Hematopoietic multipotent progenitor cell (in vitro differentiated cells): ENCODE measurements around the gene GMDS. TPM values are rescaled to one million over a fixed set of nuclear protein-coding genes. Genes with fewer than 3 reads are reported as not detected.

ENCODE experiments used
- DNase-seq, 3 donors: peaks; one replicate each; pipeline ENCODE4 v3.0.0-alpha.2; 2011 to 2015; ENCODE audit warnings: low read depth in 2 of 3, low spot score in 2 of 3
- total RNA-seq: library from RNA; depleted of rRNA; stranded (reverse); fragments of >200 nt; gene quantifications from one replicate; pipeline ENCODE4 v1.2.3, GENCODE V29; 2012

Gene GMDS
- total RNA-seq, 1 donor: 12.7 TPM

- no peak for DNase-seq
These were observed 236.9 kb downstream of the GMDS start for GRCh38 chr6:2008383-2008976.

GRCh38 chr6:2007165-2007564, 238.2 kb downstream of the GMDS start:
- DNase-seq: no peak

GRCh38 chr6:2004888-2005287, 240.5 kb downstream of the GMDS start:
- no peak for DNase-seq

GRCh38 chr6:2000962-2001361, 244.4 kb downstream of the GMDS start:
- DNase-seq: no peak

GRCh38 chr6:1997702-1998101, 247.7 kb downstream of the GMDS start:
- DNase-seq: no peak

GRCh38 chr6:1995636-1996035, 249.8 kb downstream of the GMDS start:
- DNase-seq: no peak

GRCh38 chr6:1993042-1993441, 252.4 kb downstream of the GMDS start:
- DNase-seq: no peak

GRCh38 chr6:1991332-1991878, 254.0 kb downstream of the GMDS start:
- no peak for DNase-seq

GRCh38 chr6:1988843-1989242, 256.6 kb downstream of the GMDS start:
- DNase-seq: no peak

- DNase-seq: no peak
These were observed 257.8 kb downstream of the GMDS start for GRCh38 chr6:1987640-1988039.

GRCh38 chr6:1986454-1987243, 258.8 kb downstream of the GMDS start:
- DNase-seq: no peak

GRCh38 chr6:1984346-1984994, 260.9 kb downstream of the GMDS start:
- DNase-seq: no peak

GRCh38 chr6:1983850-1984249, 261.6 kb downstream of the GMDS start:
- no peak for DNase-seq

- DNase-seq: no peak
These were observed 272.4 kb downstream of the GMDS start for GRCh38 chr6:1972962-1973361.

GRCh38 chr6:1971612-1972011, 273.8 kb downstream of the GMDS start:
- DNase-seq: no peak

GRCh38 chr6:1970151-1970561, 275.2 kb downstream of the GMDS start:
- peak in 2 of 3 donors; percentile 22 to 74 for DNase-seq

- DNase-seq: no peak
These were observed 278.7 kb downstream of the GMDS start for GRCh38 chr6:1966713-1967112.

- no peak for DNase-seq
These were observed 279.7 kb downstream of the GMDS start for GRCh38 chr6:1965596-1966224.

- peak in 1 of 3 donors; percentile 17 for DNase-seq
These were observed 281.8 kb downstream of the GMDS start for GRCh38 chr6:1963596-1963995.

- DNase-seq: no peak
These were observed 283.2 kb downstream of the GMDS start for GRCh38 chr6:1962201-1962600.

- DNase-seq: no peak
These were observed 284.8 kb downstream of the GMDS start for GRCh38 chr6:1960486-1961142.
